Dedifferentiated amniotic fluid mesenchymal stem cell (primary cell): ENCODE measurements around the gene PAH.

ENCODE experiments used
- DNase-seq: peaks from one replicate; pipeline ENCODE4 v3.0.0-alpha.2; 2016; ENCODE audit errors: extremely low spot score

The PAH gene

DNA sequence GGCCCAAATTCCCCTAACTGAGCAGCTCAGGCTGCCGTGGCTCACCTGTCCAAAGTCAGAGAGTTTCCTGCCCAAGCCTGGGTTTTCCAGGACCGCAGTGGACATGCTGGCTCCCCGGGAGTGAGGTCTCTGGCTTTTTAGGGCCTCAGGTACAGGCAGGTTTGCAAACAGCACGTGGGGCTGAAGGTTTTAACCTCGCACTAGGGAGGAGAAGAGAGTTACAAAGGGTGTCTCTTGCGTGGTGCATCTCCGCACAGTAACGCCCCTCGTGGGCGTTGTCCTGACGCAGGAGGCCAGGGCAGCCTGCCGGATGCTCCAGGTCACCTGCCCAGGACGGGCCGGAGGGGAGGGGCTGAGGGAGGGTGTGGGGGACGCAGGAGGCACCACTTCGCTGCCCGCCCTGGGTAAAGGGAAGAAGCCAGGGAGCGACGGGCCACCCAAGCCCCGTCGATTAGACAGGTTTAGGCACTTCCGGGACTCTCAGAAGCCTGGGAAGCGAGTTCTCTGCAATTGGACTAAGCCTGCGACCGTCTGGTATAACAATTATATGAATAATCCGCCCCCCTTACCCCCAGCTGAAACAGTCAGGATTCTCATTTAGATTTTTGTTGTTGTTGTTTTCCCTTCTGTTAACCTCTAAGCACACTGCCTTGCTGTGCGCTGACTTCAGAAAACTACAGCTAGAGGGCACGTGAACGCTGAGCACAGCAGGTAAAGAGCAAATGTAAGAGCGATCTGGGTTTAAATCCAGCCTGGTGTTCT lies at the start of gene PAH:
Gene PAH (minus strand): TSS at position 219 of the 762 bp plus-strand sequence. CDS start 114 bp downstream, at position 105.
- DNase-seq: no peak

DNA sequence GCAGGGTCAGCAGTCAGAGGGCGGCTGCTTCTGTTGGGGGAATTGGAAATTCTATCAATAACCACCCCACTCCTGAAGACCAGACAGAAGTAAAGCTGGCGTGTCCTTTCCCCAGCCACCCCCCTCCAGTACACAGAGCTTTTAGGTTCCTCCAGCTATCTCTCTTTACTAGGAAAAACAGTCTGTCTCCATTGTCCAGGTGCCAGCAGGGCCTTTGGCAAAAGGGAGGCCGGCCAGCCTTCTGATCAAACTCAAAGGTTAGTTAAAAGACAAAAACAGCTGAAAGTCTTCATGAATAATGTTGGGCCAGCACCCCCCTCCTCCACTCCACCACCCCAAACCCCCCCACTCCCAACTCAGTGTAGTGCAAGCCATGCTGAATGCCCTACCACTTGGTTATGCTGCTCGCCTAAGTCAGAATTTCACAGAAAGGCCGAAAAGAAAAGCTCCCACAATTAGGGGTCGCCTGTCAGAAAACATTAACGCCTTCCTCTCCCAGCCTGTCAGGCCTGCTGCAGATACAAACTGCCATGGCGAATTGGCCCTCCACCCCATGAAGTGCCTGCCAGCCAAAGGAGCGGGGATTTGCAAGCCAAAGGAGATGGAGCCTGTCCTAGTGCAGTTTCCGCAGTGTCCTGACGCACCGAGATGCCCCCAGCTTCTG lies 49.3 kb upstream of the PAH start:
- DNase-seq: no peak

DNA sequence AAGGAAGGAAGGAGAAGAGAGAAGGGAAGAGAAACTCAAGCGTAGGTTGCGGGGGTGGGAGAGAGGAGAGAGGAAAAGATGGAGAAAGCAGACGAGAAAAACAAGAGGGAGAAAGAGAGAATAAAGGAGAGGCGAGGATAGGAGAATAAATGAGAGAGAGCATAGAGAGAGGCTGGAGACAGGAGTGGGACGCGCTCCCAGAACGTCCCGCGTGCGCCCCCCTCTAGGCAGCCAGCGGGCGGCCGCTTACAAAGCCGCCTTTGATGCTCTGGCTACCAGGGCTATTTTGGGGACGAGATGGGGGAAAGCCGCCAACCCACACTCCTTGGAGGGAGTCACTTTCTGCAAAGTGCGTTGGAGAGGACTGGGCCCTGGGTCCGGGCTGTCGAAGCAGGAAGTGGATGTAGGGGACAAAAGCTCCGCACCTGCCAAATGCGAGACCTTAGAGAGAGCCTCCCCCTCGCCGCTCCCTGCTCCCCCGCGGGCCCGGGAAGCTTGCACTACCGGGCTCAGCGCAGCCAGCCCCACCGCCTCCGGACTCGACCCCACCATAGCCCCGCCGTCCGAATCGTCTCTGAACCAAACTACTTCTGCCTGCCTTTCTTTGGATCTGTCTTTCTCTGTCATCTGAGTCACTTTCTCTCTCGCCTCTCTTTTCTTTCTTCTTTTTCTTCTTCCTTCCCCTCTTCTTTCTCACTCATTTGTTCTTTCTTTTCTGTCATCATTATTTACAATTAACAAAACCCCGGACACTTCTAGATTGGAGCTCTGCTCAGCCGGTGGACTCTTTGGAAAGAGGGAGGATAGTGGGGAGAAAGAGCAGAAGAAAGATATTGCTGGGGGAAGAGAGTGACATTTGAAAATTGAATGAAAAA lies 48.5 kb upstream of the PAH start:
- no peak for DNase-seq

DNA sequence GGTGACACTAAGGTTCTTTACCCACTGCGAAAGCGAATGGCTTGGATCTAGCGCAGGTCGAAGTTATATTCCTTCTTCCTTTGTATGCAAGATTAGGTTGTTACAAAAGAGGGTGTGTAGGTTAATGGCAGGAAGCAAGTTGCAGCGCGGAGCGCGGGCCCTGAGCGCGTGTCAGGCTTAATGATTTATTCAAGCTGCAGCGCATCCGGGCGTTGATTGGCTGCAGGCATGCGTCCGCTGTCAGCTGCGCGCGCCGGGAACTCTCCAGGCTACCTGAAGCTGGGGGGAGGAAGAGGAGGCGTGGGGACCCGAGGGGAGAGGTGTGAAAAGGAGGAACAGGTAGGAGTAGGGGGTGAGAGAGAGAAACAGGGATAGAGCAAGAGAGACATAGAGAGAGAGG lies 47.8 kb upstream of the PAH start:
- no peak for DNase-seq

DNA sequence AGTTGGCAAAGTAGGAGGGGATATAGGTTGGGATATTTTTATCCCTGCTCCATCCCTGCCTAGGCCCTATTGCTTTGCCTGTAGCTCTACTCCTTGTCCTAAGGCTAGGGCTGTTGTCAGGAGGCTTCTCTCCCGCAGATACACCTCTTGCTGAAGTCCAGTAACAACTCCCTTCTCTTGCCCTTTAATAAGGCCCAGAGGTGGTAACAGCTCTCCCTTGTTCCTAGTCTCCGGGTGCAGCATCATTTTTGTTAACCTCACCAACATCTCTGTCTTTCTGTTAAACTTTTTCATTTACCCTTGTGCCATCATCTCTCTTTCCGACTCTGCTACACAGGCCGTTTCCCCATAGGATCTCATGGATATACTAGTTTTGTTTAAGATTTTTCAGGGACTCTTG lies 46.8 kb upstream of the PAH start:
- DNase-seq: no peak

DNA sequence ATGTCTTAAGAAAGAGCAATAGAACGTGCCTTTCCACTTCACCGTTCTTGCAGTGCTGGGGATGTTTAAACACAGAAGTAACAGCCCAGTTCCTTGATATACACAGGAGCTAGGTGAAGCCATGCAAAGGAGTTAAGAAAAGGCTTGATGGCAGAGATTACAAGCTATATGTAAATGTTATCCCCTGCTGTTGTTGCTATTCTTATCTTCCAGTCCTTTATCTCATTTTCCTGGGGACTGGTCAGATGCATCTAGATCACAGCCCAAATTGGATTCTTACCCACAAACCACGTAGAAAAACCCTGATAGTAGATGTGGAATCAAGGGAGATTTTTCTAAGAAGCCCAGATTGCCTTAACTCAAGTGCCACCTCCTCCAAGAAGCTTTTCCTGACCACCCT lies 45.9 kb upstream of the PAH start:
- no peak for DNase-seq

DNA sequence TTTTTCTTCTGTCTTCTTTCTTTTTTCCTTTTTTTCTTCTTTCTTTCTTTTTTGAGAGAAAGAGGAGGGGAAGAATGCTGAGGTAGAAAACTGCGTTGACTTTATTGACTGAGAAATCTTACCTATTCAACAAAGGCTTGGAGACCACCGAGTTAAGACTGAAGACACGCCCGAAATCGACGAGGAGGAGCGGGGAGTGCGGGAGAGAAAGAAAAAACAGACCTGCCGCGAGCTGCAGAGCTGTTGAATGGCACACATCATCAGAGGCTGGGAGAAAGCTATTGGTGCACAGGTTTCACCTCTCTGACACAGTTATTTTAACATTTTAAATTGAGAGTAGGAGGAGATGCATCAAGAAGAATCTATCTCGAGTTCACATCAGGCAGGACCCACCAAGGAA lies 45.5 kb upstream of the PAH start:
- no peak for DNase-seq

DNA sequence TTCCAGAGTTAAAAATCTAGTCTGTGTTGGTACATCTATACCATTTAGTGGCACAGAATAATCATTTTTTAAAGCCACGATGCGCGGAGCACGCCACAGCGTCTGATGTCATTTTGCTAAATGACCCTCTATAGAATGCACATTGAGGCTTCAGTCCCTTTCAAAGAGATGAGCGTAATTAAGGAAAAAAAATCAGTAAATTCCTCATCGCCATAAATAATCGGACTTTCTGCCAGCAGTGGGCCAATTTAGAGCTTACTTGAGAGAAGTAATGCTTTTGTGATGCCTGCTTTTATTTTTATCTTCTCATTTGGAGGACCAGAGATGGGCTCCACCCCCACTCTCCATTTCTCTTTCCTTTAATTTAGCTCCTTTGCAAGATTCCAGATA lies 44.4 kb upstream of the PAH start:
- DNase-seq: no peak

DNA sequence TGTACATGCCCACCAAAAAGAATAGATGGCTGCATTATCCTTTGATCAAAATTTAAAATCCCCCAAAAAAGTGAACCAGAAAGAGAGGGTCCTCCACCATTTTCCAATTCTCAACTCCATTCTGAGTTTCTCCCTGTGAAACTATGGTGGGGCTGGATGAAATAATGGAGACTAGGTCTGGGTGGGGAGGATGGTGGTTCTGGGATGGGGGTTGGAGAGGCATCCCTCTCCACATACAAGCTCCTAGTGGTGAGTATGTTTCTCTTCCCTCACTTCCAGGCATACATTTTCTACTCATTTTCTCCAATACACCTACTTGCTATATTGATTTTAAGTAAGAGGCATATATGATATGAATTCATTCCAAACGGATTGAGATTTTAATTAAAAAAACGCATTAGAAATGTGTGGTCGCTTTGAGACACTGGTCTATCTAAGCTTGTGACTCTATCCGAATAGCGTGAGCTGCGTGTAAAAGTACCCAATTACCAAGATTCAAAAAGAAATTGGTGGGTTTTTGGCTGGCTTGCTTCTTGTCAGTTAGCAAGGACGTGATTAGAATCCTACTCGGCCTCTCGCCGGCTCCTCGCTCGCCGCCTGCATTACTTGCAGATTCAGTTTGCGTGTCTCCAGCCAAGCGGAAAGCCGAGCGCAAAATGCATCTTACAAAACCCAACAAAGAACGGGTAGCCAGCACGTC lies 43.9 kb upstream of the PAH start:
- no peak for DNase-seq

DNA sequence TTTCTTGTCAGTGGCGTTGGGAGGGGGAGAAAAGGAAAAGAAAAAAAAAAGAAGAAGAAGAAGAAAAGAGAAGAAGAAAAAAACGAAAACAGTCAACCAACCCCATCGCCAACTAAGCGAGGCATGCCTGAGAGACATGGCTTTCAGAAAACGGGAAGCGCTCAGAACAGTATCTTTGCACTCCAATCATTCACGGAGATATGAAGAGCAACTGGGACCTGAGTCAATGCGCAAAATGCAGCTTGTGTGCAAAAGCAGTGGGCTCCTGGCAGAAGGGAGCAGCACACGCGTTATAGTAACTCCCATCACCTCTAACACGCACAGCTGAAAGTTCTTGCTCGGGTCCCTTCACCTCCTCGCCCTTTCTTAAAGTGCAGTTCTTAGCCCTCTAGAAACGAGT lies 42.3 kb upstream of the PAH start:
- no peak for DNase-seq

DNA sequence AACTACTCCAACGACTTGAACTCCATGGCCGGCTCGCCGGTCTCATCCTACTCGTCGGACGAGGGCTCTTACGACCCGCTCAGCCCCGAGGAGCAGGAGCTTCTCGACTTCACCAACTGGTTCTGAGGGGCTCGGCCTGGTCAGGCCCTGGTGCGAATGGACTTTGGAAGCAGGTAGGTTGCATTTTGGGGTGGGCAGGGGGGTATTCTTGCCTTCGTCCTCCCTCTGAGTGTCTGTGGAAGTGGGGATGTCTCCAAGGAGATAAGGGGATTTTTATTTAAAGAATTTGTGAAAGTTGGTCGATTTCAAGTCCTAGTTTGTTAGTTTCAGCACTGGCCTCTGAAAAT lies 41.8 kb upstream of the PAH start:
- no peak for DNase-seq

DNA sequence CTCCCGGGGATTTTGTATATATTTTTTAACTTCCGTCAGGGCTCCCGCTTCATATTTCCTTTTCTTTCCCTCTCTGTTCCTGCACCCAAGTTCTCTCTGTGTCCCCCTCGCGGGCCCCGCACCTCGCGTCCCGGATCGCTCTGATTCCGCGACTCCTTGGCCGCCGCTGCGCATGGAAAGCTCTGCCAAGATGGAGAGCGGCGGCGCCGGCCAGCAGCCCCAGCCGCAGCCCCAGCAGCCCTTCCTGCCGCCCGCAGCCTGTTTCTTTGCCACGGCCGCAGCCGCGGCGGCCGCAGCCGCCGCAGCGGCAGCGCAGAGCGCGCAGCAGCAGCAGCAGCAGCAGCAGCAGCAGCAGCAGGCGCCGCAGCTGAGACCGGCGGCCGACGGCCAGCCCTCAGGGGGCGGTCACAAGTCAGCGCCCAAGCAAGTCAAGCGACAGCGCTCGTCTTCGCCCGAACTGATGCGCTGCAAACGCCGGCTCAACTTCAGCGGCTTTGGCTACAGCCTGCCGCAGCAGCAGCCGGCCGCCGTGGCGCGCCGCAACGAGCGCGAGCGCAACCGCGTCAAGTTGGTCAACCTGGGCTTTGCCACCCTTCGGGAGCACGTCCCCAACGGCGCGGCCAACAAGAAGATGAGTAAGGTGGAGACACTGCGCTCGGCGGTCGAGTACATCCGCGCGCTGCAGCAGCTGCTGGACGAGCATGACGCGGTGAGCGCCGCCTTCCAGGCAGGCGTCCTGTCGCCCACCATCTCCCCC lies 41.2 kb upstream of the PAH start:
- DNase-seq: no peak

DNA sequence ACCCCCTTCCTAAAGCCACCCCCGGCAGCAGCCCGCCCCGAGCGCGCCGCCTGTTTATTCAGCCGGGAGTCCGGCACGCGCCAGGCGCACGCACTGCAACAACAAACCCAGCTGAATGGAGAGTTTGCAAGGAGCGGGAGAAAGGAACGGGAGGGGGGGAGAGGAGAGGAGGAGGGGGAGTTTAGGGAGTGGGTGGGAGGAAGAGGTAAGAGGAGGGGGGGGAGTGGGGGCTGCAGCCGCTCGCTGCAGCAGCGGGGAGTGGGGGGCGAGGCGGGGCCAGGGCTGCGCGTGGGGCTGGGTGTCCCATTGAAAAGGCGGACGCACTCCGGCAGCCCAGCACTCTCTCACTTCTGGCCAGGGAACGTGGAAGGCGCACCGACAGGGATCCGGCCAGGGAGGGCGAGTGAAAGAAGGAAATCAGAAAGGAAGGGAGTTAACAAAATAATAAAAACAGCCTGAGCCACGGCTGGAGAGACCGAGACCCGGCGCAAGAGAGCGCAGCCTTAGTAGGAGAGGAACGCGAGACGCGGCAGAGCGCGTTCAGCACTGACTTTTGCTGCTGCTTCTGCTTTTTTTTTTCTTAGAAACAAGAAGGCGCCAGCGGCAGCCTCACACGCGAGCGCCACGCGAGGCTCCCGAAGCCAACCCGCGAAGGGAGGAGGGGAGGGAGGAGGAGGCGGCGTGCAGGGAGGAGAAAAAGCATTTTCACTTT lies 40.5 kb upstream of the PAH start, which contains the start of gene ASCL1:
Gene ASCL1 (plus strand): TSS at position 336 of the 712 bp plus-strand sequence. CDS start 571 bp downstream, outside the sequence.
- DNase-seq: peak; percentile 17

DNA sequence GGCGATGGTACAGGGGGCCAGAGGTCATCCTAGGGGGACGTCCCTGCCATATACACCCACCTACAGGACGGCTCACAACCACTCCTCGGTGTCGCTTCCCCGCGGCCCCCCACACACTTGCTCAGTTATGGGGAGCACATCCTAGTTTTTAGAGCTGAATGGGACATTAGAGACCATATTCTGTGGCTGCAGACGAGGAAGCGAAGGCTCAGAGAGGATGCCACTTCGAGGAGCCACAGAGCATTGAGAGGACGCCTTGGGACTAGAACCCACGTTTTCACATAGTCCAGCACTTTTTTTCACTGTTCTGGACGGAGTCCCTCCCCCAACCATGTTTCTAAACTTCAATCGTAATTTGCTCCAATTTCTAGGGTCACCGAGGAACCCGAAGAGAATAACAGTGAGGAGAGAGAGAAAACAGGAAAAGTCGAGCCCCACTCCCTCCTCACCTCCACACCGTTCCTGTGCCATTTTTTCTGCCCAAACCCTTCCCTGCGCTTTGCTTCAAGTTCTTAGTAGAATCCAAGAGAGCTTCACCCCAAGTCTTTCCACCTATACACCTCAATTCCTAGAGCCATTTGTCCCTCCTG lies 39.8 kb upstream of the PAH start:
- DNase-seq: no peak

DNA sequence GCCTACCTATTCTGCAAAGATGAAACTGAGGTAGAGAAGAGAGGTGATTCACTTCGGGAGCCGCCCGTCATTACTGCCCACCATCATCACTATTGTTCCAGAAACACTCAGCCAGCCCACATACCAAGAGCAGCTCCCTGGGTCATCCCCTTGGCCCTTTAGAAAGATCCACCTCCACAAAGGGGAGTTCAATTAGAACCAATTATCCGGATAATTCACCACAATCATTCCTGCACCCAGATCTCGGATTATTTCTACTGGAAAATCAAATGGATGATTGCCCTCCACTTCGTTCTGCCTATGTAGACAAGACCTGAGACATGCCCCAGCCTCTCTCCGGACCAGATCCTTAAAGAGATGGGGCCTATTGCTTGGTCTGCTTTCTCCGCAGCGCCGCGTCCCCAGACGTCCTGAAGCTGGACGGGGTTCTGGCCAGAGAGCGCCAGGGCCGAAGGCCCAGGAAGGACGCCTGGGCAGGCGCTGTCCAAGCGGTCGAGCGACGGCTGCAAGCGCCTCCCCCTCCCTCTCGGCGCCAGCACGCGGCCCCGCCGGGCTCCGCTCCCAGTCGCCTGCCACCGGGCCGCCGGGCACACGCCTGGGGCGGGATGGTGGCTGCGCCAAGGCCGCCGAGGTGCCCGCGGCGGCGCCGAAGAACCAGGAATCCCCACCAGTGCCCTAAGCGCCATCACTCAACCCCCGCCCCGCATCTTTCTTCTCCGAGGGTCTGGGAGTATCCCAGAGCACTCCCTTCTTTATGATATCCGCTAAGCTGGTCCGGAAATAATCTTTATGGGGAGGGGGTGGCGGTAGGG lies 39.1 kb upstream of the PAH start:
- DNase-seq: no peak

DNA sequence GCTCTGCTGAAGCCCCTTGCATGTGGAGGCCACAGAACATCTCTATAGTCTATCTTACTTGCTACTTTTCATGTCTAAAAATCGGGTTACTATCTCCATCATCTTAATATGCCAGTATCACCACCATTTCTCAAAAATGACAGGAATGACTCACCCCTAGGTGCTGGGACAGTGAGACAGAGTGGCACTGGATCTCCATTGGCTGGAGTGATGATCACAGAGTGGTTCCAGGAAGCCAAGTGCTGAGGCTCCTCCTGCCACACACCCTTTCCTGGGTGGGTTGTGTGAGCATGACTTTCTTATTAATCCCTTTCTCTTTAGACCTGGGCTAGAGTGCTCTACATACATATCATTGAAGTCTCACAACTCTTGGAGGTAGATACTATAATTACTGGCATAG lies 37.1 kb upstream of the PAH start:
- no peak for DNase-seq

DNA sequence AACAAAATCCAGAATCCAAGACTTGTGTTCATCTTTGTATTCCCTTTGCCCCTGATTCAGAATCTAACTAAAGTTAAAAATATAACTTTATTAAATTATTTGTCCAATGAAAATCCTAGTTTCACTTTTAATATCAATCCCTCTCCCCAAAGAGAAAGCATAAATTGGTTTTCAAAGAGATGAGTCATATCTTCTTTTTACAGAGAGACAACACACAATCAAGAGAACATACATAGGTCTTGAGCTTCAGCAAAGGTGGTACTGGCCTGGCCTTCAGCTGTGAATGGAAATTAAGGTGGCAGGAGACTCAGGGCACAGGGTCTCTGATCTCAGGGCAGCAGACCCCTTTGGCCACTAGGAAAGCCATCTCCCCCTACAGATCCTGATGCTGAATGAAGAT lies 36.2 kb upstream of the PAH start:
- no peak for DNase-seq

DNA sequence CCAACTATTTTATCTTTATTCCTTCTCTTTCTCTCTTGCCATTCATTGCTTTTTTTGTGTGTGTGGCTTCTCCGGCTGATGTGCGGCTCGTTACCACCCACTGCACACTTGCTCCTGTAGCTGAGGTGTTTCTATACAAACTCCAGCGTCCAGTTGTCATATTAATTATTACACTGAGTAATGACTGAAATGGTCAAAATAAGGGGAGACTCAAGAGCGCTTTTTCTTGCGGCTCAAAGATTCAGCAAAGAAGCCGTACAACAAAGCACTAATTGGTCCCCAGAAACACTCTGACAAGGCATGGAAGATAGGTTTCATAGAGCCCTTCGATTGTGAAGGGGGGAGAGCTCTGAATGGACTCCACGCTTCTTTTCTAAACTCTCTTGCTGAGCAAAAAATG lies 34.8 kb upstream of the PAH start:
- no peak for DNase-seq

DNA sequence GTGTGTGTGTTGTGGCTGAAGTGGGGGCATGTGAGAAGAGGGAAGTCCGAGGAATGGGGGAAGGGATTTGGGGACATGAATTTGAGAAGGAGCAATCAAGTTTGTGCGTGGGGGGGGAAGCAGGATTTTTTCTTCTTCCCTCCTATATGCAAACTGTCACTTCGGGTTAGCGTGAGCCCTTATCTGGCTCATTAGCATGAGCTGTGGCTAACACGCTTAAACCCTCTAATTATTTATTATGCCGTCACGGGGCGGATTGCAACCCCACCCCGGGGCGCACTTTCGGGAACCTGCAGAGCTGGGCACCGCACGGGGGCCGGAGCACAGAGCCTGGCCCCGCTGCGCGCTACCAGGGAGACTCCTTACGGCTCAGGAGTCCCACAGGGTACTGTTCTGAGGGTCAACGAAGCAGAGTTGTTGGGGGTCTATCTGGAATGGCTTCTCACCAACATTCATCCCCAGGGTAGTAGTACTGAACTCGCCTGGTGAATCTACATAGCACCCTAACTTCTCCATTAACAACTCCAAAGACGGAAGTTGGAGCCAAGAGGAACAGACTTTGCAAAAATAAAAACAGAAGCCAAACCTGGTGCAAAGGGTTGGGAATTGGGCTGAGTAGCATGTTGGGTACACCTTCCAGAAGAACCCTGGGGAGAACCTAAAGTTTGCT lies 34.0 kb upstream of the PAH start:
- DNase-seq: no peak
